Placental epithelial cell (primary cell): ENCODE measurements around the gene ARF3. TPM values are rescaled to one million over a fixed set of nuclear protein-coding genes. Genes with fewer than 3 reads are reported as not detected.

Experiments
- small RNA-seq: library from RNA; depleted of rRNA; stranded (forward); fragments of <200 nt; gene quantifications from one replicate; pipeline ENCODE3, GENCODE V24; 2012
- total RNA-seq: library from RNA; depleted of rRNA; stranded (reverse); fragments of >200 nt; gene quantifications from 2 replicates; pipeline ENCODE4 v1.2.3, GENCODE V29; 2012

ARF3 gene
- 19.6 and 45.4 TPM in 2 replicates for total RNA-seq

DNA sequence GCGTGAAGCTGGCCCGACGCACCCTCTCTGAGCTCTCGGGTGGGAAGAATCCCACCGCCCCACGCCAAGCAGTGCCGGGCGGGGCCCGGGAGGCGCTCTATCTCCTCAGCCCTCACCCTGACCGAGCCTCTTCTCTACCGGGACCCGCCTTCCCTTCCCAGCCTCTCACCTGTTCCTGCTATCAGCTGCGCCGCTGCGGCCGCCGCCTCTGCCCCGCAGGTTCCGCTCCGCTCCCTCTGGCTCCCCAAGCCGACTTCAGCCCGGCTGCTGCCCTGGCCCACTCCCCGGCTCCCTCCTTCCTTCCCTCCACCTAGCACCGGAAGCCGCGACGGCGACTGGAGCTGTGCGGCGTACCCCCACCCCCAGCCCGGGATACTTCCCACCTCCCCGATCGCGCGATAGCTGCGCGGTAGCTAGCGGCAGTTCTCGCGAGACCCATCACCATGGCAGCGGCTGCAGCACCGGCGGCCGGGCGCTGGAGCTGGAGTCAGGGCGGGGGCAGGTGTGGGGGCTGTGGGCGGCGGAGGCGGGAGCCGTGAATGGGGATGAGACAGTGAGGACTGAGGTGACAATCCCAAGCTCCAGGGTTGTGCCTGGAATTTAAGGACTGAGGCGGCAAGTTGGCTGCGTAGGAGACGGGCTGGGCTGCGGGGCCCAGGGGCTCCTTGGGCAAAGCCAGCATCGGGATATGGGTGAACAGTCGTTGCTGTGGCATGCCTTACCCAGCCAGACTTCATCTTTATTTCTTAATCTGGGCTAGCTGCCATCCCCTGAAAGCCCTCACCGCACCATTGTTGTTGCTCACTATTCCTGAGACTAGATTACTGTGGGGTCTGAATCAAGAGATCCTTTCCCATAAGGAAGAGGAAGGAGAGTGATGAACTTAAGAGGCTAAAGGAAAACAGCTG, at the start of gene ARF3:
Gene ARF3, minus strand, starts transcription at position 347 of the 908 bp plus-strand sequence. CDS start 16,392 bp downstream, outside the sequence.

DNA sequence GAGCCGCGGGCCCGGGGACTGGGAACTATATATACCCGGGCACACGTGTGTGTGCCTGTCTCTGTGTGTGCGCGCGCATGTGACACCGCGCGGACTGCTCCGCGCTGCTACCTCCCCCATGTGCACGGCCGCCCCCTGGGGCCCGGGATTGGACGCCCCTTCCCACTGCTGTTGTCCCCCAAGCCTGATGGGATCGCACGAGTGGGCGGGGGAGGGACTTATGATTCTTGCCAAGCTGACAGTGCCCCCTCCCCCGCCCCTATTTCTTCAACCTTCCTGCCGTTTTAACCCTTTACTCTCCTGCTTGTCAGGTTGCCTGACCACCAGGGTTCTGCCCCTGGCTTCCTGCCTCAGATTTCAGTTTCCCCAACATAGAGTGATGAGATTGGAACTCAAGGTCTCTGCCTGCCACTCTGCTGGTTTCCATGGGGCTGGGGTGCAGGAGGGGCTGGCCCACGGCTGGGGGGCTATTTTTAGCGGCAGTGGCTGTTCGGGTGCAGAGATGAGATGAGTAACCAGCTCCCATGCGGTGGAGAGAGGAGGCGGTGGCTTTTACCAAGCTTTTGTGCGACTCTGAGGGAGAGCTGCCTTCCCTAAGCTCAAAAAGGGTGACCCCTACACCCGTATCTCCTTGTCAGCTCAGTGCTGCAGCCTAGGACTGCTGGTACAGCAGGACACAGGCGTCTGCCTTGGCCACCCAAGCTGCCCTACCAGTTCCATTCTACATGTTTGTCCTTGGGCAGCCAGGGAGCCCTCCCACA, 42.3 kb upstream of the ARF3 start, which contains the start of gene DDN:
Gene DDN, minus strand, starts transcription at position 5 of the 761 bp plus-strand sequence. CDS start 88 bp downstream, outside the sequence.

DNA sequence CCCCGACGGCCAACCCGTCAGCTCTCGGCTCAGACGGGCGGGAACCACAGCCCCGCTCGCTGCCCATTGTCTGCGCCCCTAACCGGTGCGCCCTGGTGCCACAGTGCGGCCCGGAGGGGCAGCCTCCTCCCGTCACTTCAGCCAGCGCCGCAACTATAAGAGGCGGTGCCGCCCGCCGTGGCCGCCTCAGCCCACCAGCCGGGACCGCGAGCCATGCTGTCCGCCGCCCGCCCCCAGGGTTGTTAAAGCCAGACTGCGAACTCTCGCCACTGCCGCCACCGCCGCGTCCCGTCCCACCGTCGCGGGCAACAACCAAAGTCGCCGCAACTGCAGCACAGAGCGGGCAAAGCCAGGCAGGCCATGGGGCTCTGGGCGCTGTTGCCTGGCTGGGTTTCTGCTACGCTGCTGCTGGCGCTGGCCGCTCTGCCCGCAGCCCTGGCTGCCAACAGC, 21.0 kb upstream of the ARF3 start, which contains the start of gene WNT1:
Gene WNT1, plus strand, starts transcription at position 32 of the 450 bp plus-strand sequence. Its CDS starts 329 bp downstream, at position 361.

DNA sequence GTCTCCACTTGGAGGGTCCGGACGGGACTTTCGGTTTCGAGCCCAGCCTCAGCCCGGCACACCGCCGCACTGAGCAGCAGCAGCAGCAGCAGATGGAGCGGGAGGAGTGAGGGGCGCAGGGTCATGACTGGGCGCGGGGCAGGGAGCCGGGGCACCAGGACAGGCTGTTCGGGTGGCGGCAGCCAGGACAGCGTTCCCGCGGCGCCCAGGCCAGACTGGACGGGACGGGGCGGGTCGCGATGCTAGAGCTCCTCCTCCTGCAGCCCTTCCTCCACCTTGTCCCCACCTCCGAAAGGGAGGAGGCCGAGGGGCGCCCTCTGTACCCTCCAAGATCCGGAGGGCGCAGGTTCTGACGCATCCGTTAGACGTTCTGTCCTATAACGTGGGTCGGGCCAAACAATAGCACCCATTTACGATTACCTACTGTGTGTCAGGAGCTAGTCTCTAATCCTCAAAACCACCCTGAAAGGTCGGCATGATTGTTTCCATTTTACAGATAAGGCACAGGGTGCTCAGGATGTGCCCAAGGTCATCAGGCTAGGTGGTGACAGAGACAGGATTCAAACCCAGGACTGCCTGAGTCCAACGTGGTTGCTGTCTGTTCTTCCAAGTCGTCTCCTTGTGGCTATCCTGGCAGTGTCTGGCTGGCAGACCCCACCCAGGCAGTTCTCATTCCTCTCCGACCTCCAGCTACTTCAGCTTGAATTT, 31.8 kb downstream of the ARF3 start, which contains the start of gene FKBP11:
Gene FKBP11, minus strand, starts transcription at position 189 of the 708 bp plus-strand sequence. Its CDS starts 64 bp downstream, at position 125.

Small RNA genes lying within 50 kb of the gene (small RNA-seq; reads per million reads assigned to genes)
- gene AC073610.1 = not detected
- gene RNU6-600P = not detected
- not detected for gene RNU6-940P

Other genes starting within 250 kb of the ARF3 start
- 31.0 and 36.5 TPM in 2 replicates for gene CCNT1, start 240.8 kb downstream of the ARF3 start, total RNA-seq
- 21.3 and 32.6 TPM in 2 replicates for gene ADCY6, start 168.4 kb downstream of the ARF3 start, total RNA-seq
- gene CACNB3, start 139.0 kb downstream of the ARF3 start, total RNA-seq = 22.0 and 23.9 TPM in 2 replicates
- 56.7 and 80.9 TPM in 2 replicates for gene DDX23, start 105.3 kb downstream of the ARF3 start, total RNA-seq
- gene RND1, start 91.6 kb downstream of the ARF3 start, total RNA-seq = not detected in 2 replicates
- gene FKBP11, start 32.0 kb downstream of the ARF3 start, total RNA-seq = 34.1 and 47.1 TPM in 2 replicates
- 0.22 and 0.39 TPM in 2 replicates for gene WNT10B, start 14.2 kb upstream of the ARF3 start, total RNA-seq
- 0.11 TPM in 1 of 2 replicates, not detected in the other for gene WNT1, start 20.8 kb upstream of the ARF3 start, total RNA-seq
- under 0.01 and 0.22 TPM in 2 replicates for gene DDN, start 41.9 kb upstream of the ARF3 start, total RNA-seq
- gene PRKAG1, start 61.3 kb upstream of the ARF3 start, total RNA-seq = 72.2 and 74.6 TPM in 2 replicates
- gene KMT2D, start 103.3 kb upstream of the ARF3 start, total RNA-seq = 32.1 and 41.2 TPM in 2 replicates
- gene RHEBL1, start 112.5 kb upstream of the ARF3 start, total RNA-seq = not detected in 2 replicates
- under 0.01 TPM in 1 of 2 replicates, not detected in the other for gene DHH, start 137.3 kb upstream of the ARF3 start, total RNA-seq
- gene LMBR1L, start 153.4 kb upstream of the ARF3 start, total RNA-seq = 41.3 and 81.3 TPM in 2 replicates
- gene TUBA1B, start 173.9 kb upstream of the ARF3 start, total RNA-seq = 451 and 3,354 TPM in 2 replicates
- gene TUBA1A, start 231.6 kb upstream of the ARF3 start, total RNA-seq = 180 and 234 TPM in 2 replicates